HCT116 (cell line): Measurements from ENCODE around the gene TCF12.

ENCODE experiments used
- CBX3 ChIP-seq: IDR thresholded peaks from 2 replicates; pipeline ENCODE4 v1.6.1; 2012; ENCODE audit warnings: low read depth
- EGR1 ChIP-seq: IDR thresholded peaks from 2 replicates; pipeline ENCODE4 v1.6.1; 2012; ENCODE audit warnings: low read depth
- EZH2 ChIP-seq: fragments of 200-600 bp; sonication (generic); IDR thresholded peaks from 2 replicates; pipeline ENCODE4 v1.6.1; 2017; ENCODE audit warnings: antibody characterized with exemption, mixed run types
- POLR2A ChIP-seq: IDR thresholded peaks from 2 replicates; pipeline ENCODE4 v1.7.0; 2011; ENCODE audit warnings: borderline replicate concordance; ENCODE audit not compliant: insufficient read depth, insufficient read length; ENCODE audit errors: extremely low read depth
- POLR2AphosphoS5 ChIP-seq: IDR thresholded peaks from 2 replicates; pipeline ENCODE4 v1.6.1; 2011; ENCODE audit warnings: mild to moderate bottlenecking, low read depth, low read length, moderate library complexity
- SIN3A ChIP-seq: IDR thresholded peaks from 2 replicates; pipeline ENCODE4 v1.6.1; 2012; ENCODE audit warnings: low read depth
- YY1 ChIP-seq: IDR thresholded peaks from 2 replicates; pipeline ENCODE4 v1.6.1; 2011; ENCODE audit warnings: low read length, low read depth, moderate library complexity, mild to moderate bottlenecking; ENCODE audit not compliant: insufficient replicate concordance; ENCODE audit errors: extremely low read depth
- ZFX ChIP-seq: fragments of 450-650 bp; IDR thresholded peaks from 2 replicates; pipeline ENCODE4 v1.6.1; 2017
- ZNF274 ChIP-seq: fragments of 200-500 bp; sonication (Bioruptor generic); IDR thresholded peaks from 2 replicates; pipeline ENCODE4 v1.6.1; 2014; ENCODE audit warnings: mild to moderate bottlenecking, low read depth, low read length, inconsistent platforms
- TF ChIP-seq, protein P1 (sequence below), 3 experiments: fragments of 200-600 bp in 1 of 3; sonication (generic) in 1 of 3; IDR thresholded peaks in 2 of 3; conservative IDR thresholded peaks in 1 of 3; 2 replicates each; pipeline ENCODE4 v1.5.1; 2012 to 2017; ENCODE audit warnings: low read depth in 2 of 3, low read length in 2 of 3, antibody characterized with exemption in 1 of 3, borderline replicate concordance in 1 of 3, control low read depth in 1 of 3, mild to moderate bottlenecking in 1 of 3, mixed read lengths in 1 of 3, mixed run types in 1 of 3, moderate library complexity in 1 of 3; ENCODE audit not compliant: insufficient read depth in 1 of 3

DNA sequence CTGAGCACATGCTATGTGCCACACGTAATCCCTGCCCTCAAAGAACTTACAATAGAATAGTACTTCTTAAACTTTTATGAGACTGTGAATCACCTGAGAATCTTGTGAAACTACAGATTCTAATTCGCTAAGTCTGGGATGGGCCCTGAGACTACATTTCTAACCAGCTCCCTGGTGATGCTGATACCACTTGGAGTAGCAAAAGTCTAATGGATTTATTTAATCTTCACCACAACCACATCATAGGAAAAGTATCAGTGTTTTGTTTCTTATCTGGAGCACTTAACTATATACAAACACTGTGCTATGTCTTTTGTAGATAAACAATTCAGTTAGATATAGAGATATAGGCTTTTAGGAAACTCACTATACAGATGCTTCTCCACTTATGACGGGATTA lies 23.8 kb upstream of the TCF12 start:
- TF ChIP-seq, protein P1, sequence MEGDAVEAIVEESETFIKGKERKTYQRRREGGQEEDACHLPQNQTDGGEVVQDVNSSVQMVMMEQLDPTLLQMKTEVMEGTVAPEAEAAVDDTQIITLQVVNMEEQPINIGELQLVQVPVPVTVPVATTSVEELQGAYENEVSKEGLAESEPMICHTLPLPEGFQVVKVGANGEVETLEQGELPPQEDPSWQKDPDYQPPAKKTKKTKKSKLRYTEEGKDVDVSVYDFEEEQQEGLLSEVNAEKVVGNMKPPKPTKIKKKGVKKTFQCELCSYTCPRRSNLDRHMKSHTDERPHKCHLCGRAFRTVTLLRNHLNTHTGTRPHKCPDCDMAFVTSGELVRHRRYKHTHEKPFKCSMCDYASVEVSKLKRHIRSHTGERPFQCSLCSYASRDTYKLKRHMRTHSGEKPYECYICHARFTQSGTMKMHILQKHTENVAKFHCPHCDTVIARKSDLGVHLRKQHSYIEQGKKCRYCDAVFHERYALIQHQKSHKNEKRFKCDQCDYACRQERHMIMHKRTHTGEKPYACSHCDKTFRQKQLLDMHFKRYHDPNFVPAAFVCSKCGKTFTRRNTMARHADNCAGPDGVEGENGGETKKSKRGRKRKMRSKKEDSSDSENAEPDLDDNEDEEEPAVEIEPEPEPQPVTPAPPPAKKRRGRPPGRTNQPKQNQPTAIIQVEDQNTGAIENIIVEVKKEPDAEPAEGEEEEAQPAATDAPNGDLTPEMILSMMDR (IDR thresholded peaks at IDR 0.05 in 2 of 3, conservative IDR thresholded peaks at IDR 0.05 in 1 of 3; ENCODE audit: borderline replicate concordance in 1 of 3, insufficient read depth in 1 of 3, low read depth in 2 of 3, low read length in 2 of 3) = no peak
- TF ChIP-seq EGR1 (no peak), SIN3A (no peak), YY1 (no peak), ZNF274 (no peak), POLR2A (no peak), POLR2AphosphoS5 (no peak), EZH2 (no peak), ZFX (no peak), CBX3 (no peak)
